GM19438 (cell line): ENCODE data around the gene UCMA.

Experiments used
- ATAC-seq: cut with Tn5 transposase; IDR thresholded peaks from one replicate; pipeline ENCODE4 v1.9.1; 2021; ENCODE audit warnings: low read depth; ENCODE audit not compliant: unreplicated experiment

UCMA gene

GRCh38 chr10:13189961-13190360, 44.2 kb downstream of the UCMA start:
- no peak for ATAC-seq

- ATAC-seq = no peak
These were observed 45.6 kb downstream of the UCMA start for GRCh38 chr10:13188593-13188992.

GRCh38 chr10:13187135-13187534, 47.0 kb downstream of the UCMA start:
- ATAC-seq = no peak

GRCh38 chr10:13184730-13185514, 49.3 kb downstream of the UCMA start:
- no peak for ATAC-seq

GRCh38 chr10:13184276-13184675, 49.9 kb downstream of the UCMA start:
- ATAC-seq = no peak

- ATAC-seq = no peak
These were observed 50.5 kb downstream of the UCMA start for GRCh38 chr10:13183625-13184024.

- ATAC-seq = no peak
These were observed 51.8 kb downstream of the UCMA start for GRCh38 chr10:13182424-13182823.

GRCh38 chr10:13180788-13181187, 53.4 kb downstream of the UCMA start:
- ATAC-seq = no peak

- no peak for ATAC-seq
These were observed 60.6 kb downstream of the UCMA start for GRCh38 chr10:13173616-13174015.
